HG02970 (cell line): ENCODE measurements around the gene RIOK3.
"Not testable (repeated sequence)": the region's sequence is repeated elsewhere in the genome, so short reads cannot be mapped to it uniquely, and the experiment has no call there.

ENCODE experiments used
- ATAC-seq: cut with Tn5 transposase; IDR thresholded peaks from one replicate; pipeline ENCODE4 v1.9.1; 2021; ENCODE audit warnings: mild to moderate bottlenecking, moderate library complexity, moderate number of reproducible peaks; ENCODE audit not compliant: unreplicated experiment, low FRiP score

RIOK3 gene

GRCh38 chr18:23451011-23451410 is 2.1 kb upstream of the RIOK3 start:
- no peak for ATAC-seq

- no peak for ATAC-seq
Measured at GRCh38 chr18:23451491-23451890, 1.6 kb upstream of the RIOK3 start.

GRCh38 chr18:23452347-23452727 is 750 bp upstream of the RIOK3 start:
- ATAC-seq = no peak

- peak; percentile 1 for ATAC-seq
Measured at GRCh38 chr18:23453680-23454058, 582 bp downstream of the RIOK3 start.

GRCh38 chr18:23456835-23457234 is 3.7 kb downstream of the RIOK3 start:
- no peak for ATAC-seq

- ATAC-seq = no peak
Measured at GRCh38 chr18:23458830-23459529, 5.9 kb downstream of the RIOK3 start.

GRCh38 chr18:23459530-23459921 is 6.4 kb downstream of the RIOK3 start:
- ATAC-seq = no peak

GRCh38 chr18:23460285-23461273 is 7.5 kb downstream of the RIOK3 start:
- no peak for ATAC-seq

GRCh38 chr18:23462876-23463275 is 9.8 kb downstream of the RIOK3 start:
- no peak for ATAC-seq

GRCh38 chr18:23468753-23469459 is 15.8 kb downstream of the RIOK3 start:
- ATAC-seq = no peak

- ATAC-seq = no peak
Measured at GRCh38 chr18:23470620-23471387, 17.7 kb downstream of the RIOK3 start.

GRCh38 chr18:23471486-23471885 is 18.4 kb downstream of the RIOK3 start:
- no peak for ATAC-seq

- ATAC-seq = no peak
Measured at GRCh38 chr18:23479829-23480505, 26.9 kb downstream of the RIOK3 start.

- ATAC-seq = no peak
Measured at GRCh38 chr18:23484561-23485182, 31.6 kb downstream of the RIOK3 start.

- no peak for ATAC-seq
Measured at GRCh38 chr18:23485386-23485785, 32.3 kb downstream of the RIOK3 start.

GRCh38 chr18:23487738-23488570 is 34.9 kb downstream of the RIOK3 start:
- ATAC-seq = peak; percentile 69

GRCh38 chr18:23489586-23489985 is 36.5 kb downstream of the RIOK3 start:
- not testable (repeated sequence) for ATAC-seq

- ATAC-seq = no peak
Measured at GRCh38 chr18:23493654-23494053, 40.6 kb downstream of the RIOK3 start.
